SK-N-MC (cell line): ENCODE data around the gene UNC5CL.

ENCODE experiments used
- EZH2 ChIP-seq: fragments of 200-600 bp; sonication (generic); IDR thresholded peaks from one replicate; pipeline ENCODE4 v1.6.1; 2017; ENCODE audit warnings: antibody characterized with exemption
- POLR2AphosphoS5 ChIP-seq: IDR thresholded peaks from 2 replicates; pipeline ENCODE4 v1.6.1; 2012; ENCODE audit warnings: mild to moderate bottlenecking, low read depth, low read length, borderline replicate concordance

- TF ChIP-seq EZH2 (no peak), POLR2AphosphoS5 (no peak)
Observed at GRCh38 chr6:41011673-41012072, 27.3 kb downstream of the UNC5CL start.
